GM12801 (cell line): ENCODE results near the gene RAB11FIP4.

Source experiments
- CTCF ChIP-seq: IDR thresholded peaks from one replicate; pipeline ENCODE4 v1.5.1; 2011; ENCODE audit warnings: control low read depth; ENCODE audit not compliant: insufficient read length; ENCODE audit errors: extremely low read depth

RAB11FIP4 gene

GRCh38 chr17:31425282-31426040 is 34.0 kb downstream of the RAB11FIP4 start:
- no peak for TF ChIP-seq CTCF

GRCh38 chr17:31427684-31428083 is 36.2 kb downstream of the RAB11FIP4 start:
- no peak for TF ChIP-seq CTCF

GRCh38 chr17:31428111-31428510 is 36.6 kb downstream of the RAB11FIP4 start:
- TF ChIP-seq CTCF: no peak

DNA sequence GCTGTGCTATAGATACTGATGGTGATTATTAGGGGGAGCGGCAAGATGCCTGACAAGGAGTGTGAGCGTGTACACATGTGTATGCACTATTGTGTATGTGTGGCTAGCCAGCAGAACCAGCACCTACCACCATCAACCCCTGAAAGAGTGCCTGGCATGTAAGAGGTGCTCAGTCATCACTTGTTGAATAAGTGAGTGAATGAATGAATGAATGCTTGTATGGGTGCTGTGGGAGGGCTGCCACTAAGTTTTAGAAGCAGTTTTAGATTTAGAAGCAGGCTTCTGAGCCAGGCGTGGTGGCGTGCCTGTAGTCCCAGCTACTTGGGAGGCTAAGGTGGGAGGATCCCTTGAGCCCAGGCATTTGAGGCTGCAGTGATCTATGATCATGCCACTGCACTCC is 37.0 kb downstream of the RAB11FIP4 start:
- TF ChIP-seq CTCF: no peak

DNA sequence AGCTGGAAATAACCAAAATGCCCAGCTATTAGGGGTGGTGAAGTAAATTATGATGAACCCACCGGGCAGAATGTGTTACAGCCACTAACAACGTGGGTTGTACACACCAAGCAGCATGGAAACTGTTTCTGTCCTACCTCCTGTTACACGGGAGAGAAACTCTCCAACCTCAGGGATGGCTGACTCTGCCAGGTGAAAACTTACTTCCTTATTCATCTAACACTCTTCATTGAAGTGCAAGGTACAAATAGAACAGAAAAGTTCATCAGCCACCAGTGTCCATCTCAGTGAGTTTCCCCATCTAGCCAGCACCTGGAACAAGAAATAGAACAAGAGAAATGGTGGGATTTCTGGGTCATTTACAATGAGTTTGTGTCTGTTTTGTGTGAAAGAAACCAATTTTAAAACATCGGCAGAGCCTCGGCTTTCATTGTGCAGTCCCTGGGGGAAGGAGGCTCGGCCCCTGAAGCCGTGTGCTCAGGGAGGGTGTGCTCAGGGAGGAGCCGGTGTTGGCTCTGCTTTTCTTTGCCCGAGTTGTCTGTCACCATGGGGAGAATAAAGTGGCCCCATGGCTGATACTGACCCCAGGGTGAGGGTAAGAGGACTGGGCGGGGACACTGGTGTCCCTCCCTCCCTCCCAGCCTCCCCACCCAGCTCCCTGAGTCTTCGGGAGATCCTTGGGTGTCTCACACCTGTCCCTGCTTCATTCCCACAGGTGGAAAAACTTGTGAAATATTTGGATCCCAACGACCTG is 39.8 kb downstream of the RAB11FIP4 start:
- TF ChIP-seq CTCF: no peak

- no peak for TF ChIP-seq CTCF
Measured at GRCh38 chr17:31431852-31432658, 40.6 kb downstream of the RAB11FIP4 start.
